ENCODE data around the gene PECR. TPM values are rescaled to one million over a fixed set of nuclear protein-coding genes. Genes with fewer than 3 reads are reported as not detected.

The PECR gene
- total and polyA plus RNA-seq, 2 of the 13 experiments (the other 11 are each of a cell fraction or from before 2014, with no cell fraction given), result 151 to 153 TPM

DNA sequence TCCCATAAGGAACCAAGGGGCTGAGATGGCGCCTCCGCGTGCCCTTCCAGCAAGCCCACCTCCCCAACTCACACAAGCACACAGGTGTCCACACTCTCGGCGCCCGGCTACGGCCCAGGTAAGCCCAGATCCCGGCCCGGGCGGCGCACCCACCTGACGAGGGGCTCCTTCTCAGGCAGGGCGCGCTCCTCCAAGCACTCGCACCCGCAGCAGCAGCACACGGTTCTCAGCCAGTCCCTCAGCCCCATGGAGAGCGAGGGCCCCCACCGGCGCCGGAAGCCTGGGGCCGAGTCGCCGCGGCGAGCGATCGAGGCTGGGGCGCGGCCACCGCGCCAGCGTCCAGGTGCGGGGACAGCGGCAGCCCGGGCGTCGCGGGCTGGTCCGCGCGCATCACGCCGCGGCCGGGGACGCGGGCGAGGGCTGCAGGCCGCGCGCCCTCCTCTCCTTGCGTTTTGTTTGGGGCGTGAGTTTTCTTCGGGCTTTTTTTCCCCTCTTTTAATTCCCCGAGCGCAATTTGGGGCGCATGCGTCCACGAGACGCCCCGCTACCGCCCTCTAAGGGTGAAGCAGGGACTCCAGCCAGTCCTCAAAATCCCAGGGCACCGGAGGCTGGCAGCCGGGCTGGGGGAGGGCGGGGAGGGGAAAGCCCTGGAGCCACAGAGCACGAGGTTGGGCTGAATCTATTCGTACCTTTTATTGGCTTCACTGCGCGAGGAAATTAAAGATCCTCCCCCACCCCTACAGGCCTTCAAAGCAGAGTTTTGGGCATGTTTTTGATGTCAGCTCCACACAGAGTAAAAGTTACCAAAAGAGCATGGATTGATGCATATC, 68.3 kb downstream of the PECR start, which contains the start of gene MREG (continued):
- TF ChIP-seq ZNF362 (CRISPR knock-in tag; IDR thresholded peaks at IDR 0.05; ENCODE audit: borderline replicate concordance), result peak; percentile 12; the same call in 1 of the 2 replicates
- TF ChIP-seq ZNF282 (IDR thresholded peaks at IDR 0.05; ENCODE audit: partially characterized antibody), result no peak
- TF ChIP-seq CBX2 (IDR thresholded peaks at IDR 0.05; ENCODE audit: low read depth, low read length), result no peak
- 0 out of 2 replicates have a peak, but pooled peaks have one; percentile 33 for TF ChIP-seq CBX2 (CRISPR knock-in tag; IDR thresholded peaks at IDR 0.05; ENCODE audit: low read depth)
- peak; percentile 28; the same call in 1 of the 2 replicates for TF ChIP-seq HDAC1 (CRISPR knock-in tag; IDR thresholded peaks at IDR 0.05)
- no peak for TF ChIP-seq TGIF2 (CRISPR knock-in tag; IDR thresholded peaks at IDR 0.05)
- peak; percentile 65; the same call in 1 of the 2 replicates for TF ChIP-seq SRY (CRISPR knock-in tag; IDR thresholded peaks at IDR 0.05)
- no peak for TF ChIP-seq MIER3 (CRISPR knock-in tag; IDR thresholded peaks at IDR 0.05; ENCODE audit: borderline replicate concordance)
- TF ChIP-seq KDM3A (CRISPR knock-in tag; IDR thresholded peaks at IDR 0.05; ENCODE audit: low read depth), result no peak; the same call in 1 of the 2 replicates
- peak; percentile 90 for TF ChIP-seq XRCC5 (optimal IDR thresholded peaks at IDR 0.05; ENCODE audit: low read length)
- peak; percentile 69 for TF ChIP-seq ETV5 (CRISPR knock-in tag; IDR thresholded peaks at IDR 0.05; ENCODE audit: borderline replicate concordance)
- TF ChIP-seq, protein P1, sequence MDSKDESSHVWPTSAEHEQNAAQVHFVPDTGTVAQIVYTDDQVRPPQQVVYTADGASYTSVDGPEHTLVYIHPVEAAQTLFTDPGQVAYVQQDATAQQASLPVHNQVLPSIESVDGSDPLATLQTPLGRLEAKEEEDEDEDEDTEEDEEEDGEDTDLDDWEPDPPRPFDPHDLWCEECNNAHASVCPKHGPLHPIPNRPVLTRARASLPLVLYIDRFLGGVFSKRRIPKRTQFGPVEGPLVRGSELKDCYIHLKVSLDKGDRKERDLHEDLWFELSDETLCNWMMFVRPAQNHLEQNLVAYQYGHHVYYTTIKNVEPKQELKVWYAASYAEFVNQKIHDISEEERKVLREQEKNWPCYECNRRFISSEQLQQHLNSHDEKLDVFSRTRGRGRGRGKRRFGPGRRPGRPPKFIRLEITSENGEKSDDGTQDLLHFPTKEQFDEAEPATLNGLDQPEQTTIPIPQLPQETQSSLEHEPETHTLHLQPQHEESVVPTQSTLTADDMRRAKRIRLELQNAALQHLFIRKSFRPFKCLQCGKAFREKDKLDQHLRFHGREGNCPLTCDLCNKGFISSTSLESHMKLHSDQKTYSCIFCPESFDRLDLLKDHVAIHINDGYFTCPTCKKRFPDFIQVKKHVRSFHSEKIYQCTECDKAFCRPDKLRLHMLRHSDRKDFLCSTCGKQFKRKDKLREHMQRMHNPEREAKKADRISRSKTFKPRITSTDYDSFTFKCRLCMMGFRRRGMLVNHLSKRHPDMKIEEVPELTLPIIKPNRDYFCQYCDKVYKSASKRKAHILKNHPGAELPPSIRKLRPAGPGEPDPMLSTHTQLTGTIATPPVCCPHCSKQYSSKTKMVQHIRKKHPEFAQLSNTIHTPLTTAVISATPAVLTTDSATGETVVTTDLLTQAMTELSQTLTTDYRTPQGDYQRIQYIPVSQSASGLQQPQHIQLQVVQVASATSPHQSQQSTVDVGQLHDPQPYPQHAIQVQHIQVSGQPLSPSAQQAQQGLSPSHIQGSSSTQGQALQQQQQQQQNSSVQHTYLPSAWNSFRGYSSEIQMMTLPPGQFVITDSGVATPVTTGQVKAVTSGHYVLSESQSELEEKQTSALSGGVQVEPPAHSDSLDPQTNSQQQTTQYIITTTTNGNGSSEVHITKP (CRISPR knock-in tag; IDR thresholded peaks at IDR 0.05; ENCODE audit: low read depth), result no peak
- no peak for TF ChIP-seq RFX5 (IDR thresholded peaks at IDR 0.05; ENCODE audit: low read depth, low read length)
- TF ChIP-seq MEIS1 (CRISPR knock-in tag; IDR thresholded peaks at IDR 0.05; ENCODE audit: borderline replicate concordance), result peak; percentile 93
- no peak for TF ChIP-seq RERE (CRISPR knock-in tag; IDR thresholded peaks at IDR 0.05; ENCODE audit: low read depth)
- TF ChIP-seq ATRX (CRISPR knock-in tag; IDR thresholded peaks at IDR 0.05; ENCODE audit: borderline replicate concordance), result no peak
- no peak for TF ChIP-seq ZNF746 (CRISPR knock-in tag; IDR thresholded peaks at IDR 0.05)
- no peak for TF ChIP-seq ZFP1 (CRISPR knock-in tag; IDR thresholded peaks at IDR 0.05)
- no peak for TF ChIP-seq KAT2B (IDR thresholded peaks at IDR 0.05; ENCODE audit: borderline replicate concordance, low read depth, low read length)
- TF ChIP-seq ZNF670 (CRISPR knock-in tag; IDR thresholded peaks at IDR 0.05; ENCODE audit: borderline replicate concordance), result no peak
- TF ChIP-seq SMC3 (IDR thresholded peaks at IDR 0.05; ENCODE audit: low read length), result no peak
